WTC11 (cell line): Measurements from ENCODE around the gene MRPL32. TPM values are rescaled to one million over a fixed set of nuclear protein-coding genes. Genes with fewer than 3 reads are reported as not detected.

Source experiments
- ATAC-seq: fragments of 200-7000 bp; cut with Tn5 transposase; 2 replicates; pipeline ENCODE4 v1.10.0; 2021; ENCODE audit warnings: mild to moderate bottlenecking, moderate library complexity
- CTCF ChIA-PET: fragments of 300-600 bp; sonication (Branson Sonifier 250); formaldehyde crosslinking; loops from one replicate; lab custom pipeline; 2021; ENCODE audit warnings: antibody characterized with exemption; lab: Charles Lee
- POLR2A ChIA-PET: fragments of 350-600 bp; sonication (Branson Sonifier 250); formaldehyde crosslinking; loops from one replicate; lab custom pipeline; 2021; ENCODE audit warnings: antibody characterized with exemption; lab: Charles Lee
- DNase-seq: peaks from one replicate; pipeline ENCODE4 v3.0.0; 2021; ENCODE audit warnings: low spot score
- H3K27ac Mint-ChIP-seq: 2 replicates; pipeline ENCODE4 v1.8.0; 2021; ENCODE audit warnings: mixed read lengths
- H3K27me3 Mint-ChIP-seq: 2 replicates; pipeline ENCODE4 v1.8.0; 2021; ENCODE audit warnings: low read depth, mild to moderate bottlenecking, moderate library complexity, mixed read lengths
- H3K36me3 Mint-ChIP-seq: 2 replicates; pipeline ENCODE4 v1.8.0; 2021; ENCODE audit warnings: mixed read lengths
- H3K4me1 Mint-ChIP-seq: 2 replicates; pipeline ENCODE4 v1.8.0; 2022; ENCODE audit warnings: mixed read lengths
- H3K4me3 Mint-ChIP-seq: 2 replicates; pipeline ENCODE4 v1.8.0; 2021; ENCODE audit warnings: mild to moderate bottlenecking, moderate library complexity, mixed read lengths
- H3K9me3 Mint-ChIP-seq: 2 replicates; pipeline ENCODE4 v1.8.0; 2021; ENCODE audit warnings: mixed read lengths
- AR ChIP-seq: fragments of 250-450 bp; sonication (Bioruptor Pico); IDR thresholded peaks from 2 replicates; pipeline ENCODE4 v1.9.0; 2021; ENCODE audit warnings: mild to moderate bottlenecking
- CBFB ChIP-seq: sonication (generic); formaldehyde crosslinking; IDR thresholded peaks from 2 replicates; pipeline ENCODE4 v1.8.1; 2022; ENCODE audit warnings: mild to moderate bottlenecking, low read depth, missing genetic modification reagents
- ESRRA ChIP-seq: sonication (generic); formaldehyde crosslinking; IDR thresholded peaks from 2 replicates; pipeline ENCODE4 v1.8.1; 2022; ENCODE audit warnings: mild to moderate bottlenecking, missing genetic modification reagents, borderline replicate concordance
- FOXP1 ChIP-seq: sonication (generic); formaldehyde crosslinking; IDR thresholded peaks from 2 replicates; pipeline ENCODE4 v1.8.0; 2022; ENCODE audit warnings: missing genetic modification reagents, mild to moderate bottlenecking, moderate library complexity, borderline replicate concordance
- HMGA2 ChIP-seq: fragments of 250-450 bp; sonication (Bioruptor Pico); IDR thresholded peaks from 2 replicates; pipeline ENCODE4 v1.4.0; 2021; ENCODE audit warnings: mild to moderate bottlenecking, moderate library complexity
- KAT7 ChIP-seq: sonication (generic); formaldehyde crosslinking; IDR thresholded peaks from 2 replicates; pipeline ENCODE4 v1.8.1; 2023; ENCODE audit warnings: missing genetic modification reagents, mild to moderate bottlenecking, borderline replicate concordance
- MYBL2 ChIP-seq: sonication (generic); formaldehyde crosslinking; IDR thresholded peaks from 2 replicates; pipeline ENCODE4 v1.8.1; 2023; ENCODE audit warnings: mild to moderate bottlenecking, moderate library complexity, missing genetic modification reagents
- NR1H2 ChIP-seq: sonication (generic); formaldehyde crosslinking; IDR thresholded peaks from 2 replicates; pipeline ENCODE4 v1.9.0; 2021; ENCODE audit warnings: mild to moderate bottlenecking, moderate library complexity, missing genetic modification reagents
- OVOL2 ChIP-seq: fragments of 250-450 bp; sonication (Bioruptor Pico); IDR thresholded peaks from 2 replicates; pipeline ENCODE4 v1.9.0; 2021; ENCODE audit warnings: mild to moderate bottlenecking, borderline replicate concordance
- PRDM15 ChIP-seq: sonication (generic); formaldehyde crosslinking; IDR thresholded peaks from 2 replicates; pipeline ENCODE4 v1.8.0; 2022; ENCODE audit warnings: missing genetic modification reagents
- PRRX2 ChIP-seq: fragments of 250-450 bp; sonication (Bioruptor Pico); IDR thresholded peaks from 2 replicates; pipeline ENCODE4 v1.8.0; 2021; ENCODE audit warnings: mild to moderate bottlenecking
- RORB ChIP-seq: fragments of 250-450 bp; sonication (Bioruptor Pico); IDR thresholded peaks from 2 replicates; pipeline ENCODE4 v1.9.0; 2021; ENCODE audit warnings: mild to moderate bottlenecking
- SP1 ChIP-seq: sonication (generic); formaldehyde crosslinking; conservative IDR thresholded peaks from 2 replicates; pipeline ENCODE4 v1.8.1; 2022; ENCODE audit warnings: missing genetic modification reagents
- TEAD1 ChIP-seq: sonication (generic); formaldehyde crosslinking; IDR thresholded peaks from 2 replicates; pipeline ENCODE4 v1.8.0; 2022; ENCODE audit warnings: mild to moderate bottlenecking, missing genetic modification reagents
- TEAD4 ChIP-seq: sonication (generic); formaldehyde crosslinking; IDR thresholded peaks from 2 replicates; pipeline ENCODE4 v1.8.0; 2022; ENCODE audit warnings: mild to moderate bottlenecking, missing genetic modification reagents
- ZMAT4 ChIP-seq: fragments of 250-450 bp; sonication (Bioruptor Pico); IDR thresholded peaks from 2 replicates; pipeline ENCODE4 v1.9.0; 2021; ENCODE audit warnings: mild to moderate bottlenecking
- ZNF121 ChIP-seq: sonication (generic); formaldehyde crosslinking; IDR thresholded peaks from 2 replicates; pipeline ENCODE4 v1.8.0; 2023; ENCODE audit warnings: missing genetic modification reagents
- ZNF232 ChIP-seq: sonication (generic); formaldehyde crosslinking; IDR thresholded peaks from 2 replicates; pipeline ENCODE4 v1.8.0; 2022; ENCODE audit warnings: mild to moderate bottlenecking, missing genetic modification reagents
- ZNF317 ChIP-seq: sonication (generic); formaldehyde crosslinking; IDR thresholded peaks from 2 replicates; pipeline ENCODE4 v1.8.1; 2023; ENCODE audit warnings: low read depth, mild to moderate bottlenecking, moderate library complexity, missing genetic modification reagents, borderline replicate concordance
- ZNF423 ChIP-seq: fragments of 250-450 bp; sonication (Bioruptor Pico); IDR thresholded peaks from 2 replicates; pipeline ENCODE4 v2.1.2; 2022; ENCODE audit warnings: mild to moderate bottlenecking, moderate library complexity
- ZNF532 ChIP-seq: fragments of 250-450 bp; sonication (Bioruptor Pico); IDR thresholded peaks from 2 replicates; pipeline ENCODE4 v1.9.0; 2021; ENCODE audit warnings: mild to moderate bottlenecking, borderline replicate concordance
- total RNA-seq: library from RNA; stranded (reverse); gene quantifications from 3 replicates; pipeline ENCODE4 v1.2.3, GENCODE V29; 2021

MRPL32 gene
- total RNA-seq, 1 experiment from 2014 or later: 84.4 TPM

GRCh38 chr7:42947521-42947920, 15.3 kb downstream of the MRPL32 start (continued):
- TF ChIP-seq AR (CRISPR knock-in tag) (no peak), FOXP1 (no peak), ZNF121 (no peak), RORB (CRISPR knock-in tag) (no peak), ZNF232 (no peak), ZNF317 (CRISPR knock-in tag) (no peak), ESRRA (no peak), MYBL2 (CRISPR knock-in tag) (no peak), HMGA2 (CRISPR knock-in tag) (no peak), TEAD1 (CRISPR knock-in tag) (no peak), CBFB (CRISPR knock-in tag) (no peak)

GRCh38 chr7:42950417-42950816, 18.2 kb downstream of the MRPL32 start:
- Mint-ChIP-seq H3K4me1 (peaks cover 8% of the 10 kb centered on the region), H3K9me3 (peaks cover 19% of the 10 kb centered on the region), H3K36me3 (peaks cover 6% of the 10 kb centered on the region), H3K27me3 (no peaks in the 10 kb centered on the region), H3K4me3 (no peak overlapping the region), H3K27ac (no peak overlapping the region)
- TF ChIP-seq OVOL2 (CRISPR knock-in tag): no peak
- TF ChIP-seq SP1: no peak
- TF ChIP-seq KAT7 (CRISPR knock-in tag): no peak
- no peak for TF ChIP-seq PRDM15 (CRISPR knock-in tag)
- no peak for TF ChIP-seq FOXP1
- no peak for TF ChIP-seq CBFB (CRISPR knock-in tag)
- no peak for TF ChIP-seq ZMAT4 (CRISPR knock-in tag)
- no peak for TF ChIP-seq PRRX2
- TF ChIP-seq TEAD4 (CRISPR knock-in tag): no peak
- TF ChIP-seq ZNF423 (CRISPR knock-in tag): no peak
- no peak for TF ChIP-seq ZNF532 (CRISPR knock-in tag)
- TF ChIP-seq NR1H2: no peak
- POLR2A ChIA-PET: no interaction called here
- CTCF ChIA-PET: interaction anchor here (0.9 kb wide), 1 partner anchor 121 kb away, joined by 3 read pairs; no protein-coding TSS in a partner anchor
- no peak for ATAC-seq
- DNase-seq: no peak
